Epithelial cell of proximal tubule (primary cell): ENCODE data around the gene OTOR. TPM values are rescaled to one million over a fixed set of nuclear protein-coding genes. Genes with fewer than 3 reads are reported as not detected.

Experiments used
- DNase-seq: peaks from one replicate; pipeline ENCODE4 v3.0.0-alpha.2; 2011; ENCODE audit warnings: low read depth
- H3K4me3 ChIP-seq: 2 replicates; pipeline ENCODE4 v1.5.1; 2011; ENCODE audit warnings: low read depth, mild to moderate bottlenecking, low read length
- CTCF ChIP-seq: conservative IDR thresholded peaks from 2 replicates; pipeline ENCODE4 v1.5.1; 2012; ENCODE audit warnings: low read depth, mild to moderate bottlenecking, low read length
- total RNA-seq: library from RNA; depleted of rRNA; stranded (reverse); fragments of >200 nt; gene quantifications from 2 replicates; pipeline ENCODE4 v1.2.3, GENCODE V29; 2015

Gene OTOR
- total RNA-seq, 1 donor from 2014 or later, result not detected

- TF ChIP-seq CTCF, result no peak
Measured at GRCh38 chr20:16710781-16711180, 37.4 kb upstream of the OTOR start.

GRCh38 chr20:16711661-16712258 lies 36.4 kb upstream of the OTOR start:
- H3K4me3 ChIP-seq, result no peak overlapping the region
- DNase-seq, result no peak
- no peak for TF ChIP-seq CTCF

More at GRCh38 chr20:16710781-16711180, 37.4 kb upstream of the OTOR start:
- DNase-seq, result no peak
- H3K4me3 ChIP-seq, result no peak overlapping the region

GRCh38 chr20:16712511-16712947 lies 35.6 kb upstream of the OTOR start:
- no peak for DNase-seq
- TF ChIP-seq CTCF, result no peak

GRCh38 chr20:16713066-16713465 lies 35.1 kb upstream of the OTOR start:
- no peak for DNase-seq
- TF ChIP-seq CTCF, result no peak
- no peak overlapping the region for H3K4me3 ChIP-seq

More at GRCh38 chr20:16712511-16712947, 35.6 kb upstream of the OTOR start:
- H3K4me3 ChIP-seq, result no peak overlapping the region

- H3K4me3 ChIP-seq, result no peak overlapping the region
- DNase-seq, result no peak
- no peak for TF ChIP-seq CTCF
Measured at GRCh38 chr20:16714242-16714641, 33.9 kb upstream of the OTOR start.

GRCh38 chr20:16714751-16715150 lies 33.4 kb upstream of the OTOR start:
- no peak for DNase-seq
- no peak for TF ChIP-seq CTCF
- H3K4me3 ChIP-seq, result no peak overlapping the region

DNA sequence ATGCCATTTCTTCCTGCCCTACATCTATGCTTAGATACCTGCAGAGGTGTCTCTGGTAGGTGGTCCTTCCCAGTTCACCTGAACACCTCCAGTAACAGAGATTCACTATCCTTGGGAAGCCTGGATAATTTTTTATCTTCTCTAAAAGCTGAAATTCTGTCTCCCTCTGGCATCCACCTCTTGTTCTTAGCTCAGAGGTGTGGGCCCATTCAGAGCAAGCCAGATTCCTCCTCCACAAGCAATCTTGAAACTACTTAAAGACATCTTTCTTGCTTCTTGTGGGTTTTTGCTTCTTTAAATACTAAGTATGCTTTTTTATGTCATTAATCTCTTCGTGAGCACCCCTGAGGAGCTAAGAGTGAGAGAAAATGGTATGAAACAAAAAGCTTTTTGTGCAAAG lies 28.7 kb upstream of the OTOR start:
- TF ChIP-seq CTCF, result no peak
- DNase-seq, result no peak
- H3K4me3 ChIP-seq, result no peak overlapping the region
